GM12874 (cell line): ENCODE results near the gene DMBX1.

ENCODE experiments used
- CTCF ChIP-seq: IDR thresholded peaks from 2 replicates; pipeline ENCODE4 v1.5.1; 2011; ENCODE audit warnings: low read depth, mild to moderate bottlenecking, control low read depth, low read length, moderate library complexity; ENCODE audit not compliant: insufficient read depth

Gene DMBX1

GRCh38 chr1:46461017-46461808 lies 28.4 kb upstream of the DMBX1 start:
- TF ChIP-seq CTCF = no peak

- TF ChIP-seq CTCF = no peak
These were observed 27.7 kb upstream of the DMBX1 start for GRCh38 chr1:46461809-46462448.

- TF ChIP-seq CTCF = no peak
These were observed 25.6 kb upstream of the DMBX1 start for GRCh38 chr1:46464013-46464548.

GRCh38 chr1:46464915-46465314 lies 24.7 kb upstream of the DMBX1 start:
- TF ChIP-seq CTCF = no peak

GRCh38 chr1:46465981-46466476 lies 23.6 kb upstream of the DMBX1 start:
- no peak for TF ChIP-seq CTCF

GRCh38 chr1:46466477-46467182 lies 23.0 kb upstream of the DMBX1 start:
- no peak for TF ChIP-seq CTCF

GRCh38 chr1:46467183-46467504 lies 22.5 kb upstream of the DMBX1 start:
- no peak for TF ChIP-seq CTCF
